ENCODE measurements around the gene RSAD1.
A peak's percentile ranks its signal among the peaks of the same experiment; 100 is the strongest.

RSAD1 gene

GRCh38 chr17:50507871-50508572 lies 29.4 kb downstream of the RSAD1 start, which contains the start of gene MYCBPAP:
Gene MYCBPAP, plus strand, starts transcription at chr17:50508439. Its CDS starts 236 bp downstream, at chr17:50508675.
- no peak for TF ChIP-seq CTCF (IDR thresholded peaks at IDR 0.05; ENCODE audit: extremely low read depth, missing control alignments)
- peak; percentile 91 for DNase-seq (ENCODE audit: low spot score)

DNA sequence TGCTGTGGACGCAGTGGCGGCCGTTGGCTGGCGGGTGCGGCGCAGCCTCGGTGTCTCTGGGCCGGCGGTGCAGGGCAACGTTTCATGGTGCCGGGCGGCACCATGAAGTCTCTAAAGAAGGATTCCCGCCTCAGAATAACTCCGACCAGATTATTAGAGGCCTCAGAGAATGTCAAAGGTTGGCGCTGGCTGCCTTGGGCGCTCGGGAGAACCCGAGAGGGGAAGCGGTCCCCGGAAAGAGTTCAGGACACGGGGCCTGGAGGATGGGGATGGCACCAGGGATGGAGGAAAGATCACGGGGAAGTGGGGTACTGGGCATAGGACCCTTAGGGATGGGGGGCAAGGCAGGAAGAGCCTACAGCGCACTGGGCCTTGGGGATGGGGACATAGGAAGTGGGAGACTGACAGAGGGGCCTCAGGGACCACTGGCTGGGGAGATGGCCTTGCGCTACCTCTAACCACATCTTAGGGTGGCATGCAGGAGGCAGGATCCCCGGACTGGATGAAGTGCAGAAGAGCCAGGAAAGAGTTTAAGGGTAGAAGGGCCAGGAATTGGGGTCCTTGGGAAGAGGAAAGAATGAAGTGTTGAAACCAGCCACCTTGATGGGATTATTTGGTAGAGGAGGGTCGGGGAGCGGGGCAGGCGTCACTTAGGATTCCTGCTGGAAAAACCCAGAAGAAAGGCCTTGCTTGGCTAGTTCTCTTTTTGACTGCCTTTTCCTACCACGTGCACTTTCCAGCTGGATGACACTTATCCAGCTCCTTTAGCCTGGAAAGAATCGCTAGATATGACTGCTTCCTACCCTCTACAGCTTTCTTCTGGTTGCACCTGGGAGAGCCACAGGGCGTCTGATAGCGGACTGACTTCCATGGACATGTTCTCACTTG lies 30.2 kb downstream of the RSAD1 start:
- DNase-seq (ENCODE audit: low spot score) = no peak
- TF ChIP-seq CTCF (IDR thresholded peaks at IDR 0.05; ENCODE audit: extremely low read depth, missing control alignments) = no peak

DNA sequence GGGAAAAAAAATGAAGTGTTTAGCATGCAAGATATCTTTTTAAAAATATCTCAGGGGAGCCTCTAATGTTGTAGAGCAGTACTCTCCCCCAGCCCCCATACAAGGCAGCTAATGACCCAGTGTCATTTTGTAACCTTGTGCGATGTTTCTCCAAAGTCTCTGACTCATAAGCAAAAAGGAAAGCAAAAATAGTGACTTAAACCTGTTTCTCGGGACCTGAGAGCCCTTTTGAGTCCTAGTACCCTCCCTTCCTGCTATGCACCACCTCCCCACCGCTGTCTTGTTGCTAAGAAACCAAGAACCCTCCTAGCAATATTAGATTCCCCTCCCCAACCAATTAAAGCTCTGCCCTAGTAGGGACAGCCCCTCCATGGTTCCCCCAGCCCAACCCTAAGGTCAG lies 32.4 kb downstream of the RSAD1 start:
- peak; percentile 90 for DNase-seq (ENCODE audit: low spot score)

DNA sequence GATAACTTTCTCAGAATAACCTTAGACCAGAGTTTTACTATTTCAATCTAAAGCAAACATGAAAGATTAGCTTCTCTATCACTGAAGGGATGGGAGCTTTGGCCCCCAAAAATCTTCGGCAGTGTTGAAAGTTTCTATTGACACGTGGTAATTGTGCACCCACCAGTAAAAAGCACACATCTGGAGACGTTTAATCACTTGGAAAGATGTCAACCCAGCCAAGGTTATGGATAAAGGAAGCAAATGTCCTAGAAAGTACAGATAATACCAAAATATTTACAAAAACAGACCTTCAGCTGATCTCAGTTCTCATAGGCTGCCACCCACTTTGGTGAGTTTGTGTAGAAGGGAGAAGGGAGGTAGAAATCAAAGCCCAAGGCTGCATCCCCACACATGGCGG lies 34.8 kb downstream of the RSAD1 start:
- TF ChIP-seq CTCF (IDR thresholded peaks at IDR 0.05; ENCODE audit: extremely low read depth, missing control alignments) = no peak
- no peak for DNase-seq (ENCODE audit: low spot score)

More for the DNA sequence above, 32.4 kb downstream of the RSAD1 start:
- TF ChIP-seq CTCF (IDR thresholded peaks at IDR 0.05; ENCODE audit: extremely low read depth, missing control alignments) = no peak

DNA sequence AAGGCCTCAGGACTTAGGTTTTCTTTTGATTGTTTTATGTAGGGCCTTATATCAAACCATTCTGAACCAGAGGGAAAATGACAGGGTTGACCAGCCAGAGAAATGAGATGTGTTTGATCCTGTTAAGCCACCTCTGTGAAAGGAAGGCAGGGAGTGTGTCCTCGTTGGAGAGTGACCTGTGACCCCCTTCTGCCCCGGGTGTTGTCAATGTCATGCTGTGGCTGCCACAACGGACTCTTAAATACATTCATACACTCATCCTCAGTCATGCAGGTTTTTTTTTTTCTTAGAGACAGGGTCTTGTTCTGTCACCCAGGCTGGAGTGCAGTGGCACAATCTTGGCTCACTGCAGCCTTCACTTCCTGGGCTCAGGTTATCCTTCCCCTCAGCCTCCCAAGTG lies 35.7 kb downstream of the RSAD1 start:
- no peak for TF ChIP-seq CTCF (IDR thresholded peaks at IDR 0.05; ENCODE audit: extremely low read depth, missing control alignments)
- no peak for DNase-seq (ENCODE audit: low spot score)

DNA sequence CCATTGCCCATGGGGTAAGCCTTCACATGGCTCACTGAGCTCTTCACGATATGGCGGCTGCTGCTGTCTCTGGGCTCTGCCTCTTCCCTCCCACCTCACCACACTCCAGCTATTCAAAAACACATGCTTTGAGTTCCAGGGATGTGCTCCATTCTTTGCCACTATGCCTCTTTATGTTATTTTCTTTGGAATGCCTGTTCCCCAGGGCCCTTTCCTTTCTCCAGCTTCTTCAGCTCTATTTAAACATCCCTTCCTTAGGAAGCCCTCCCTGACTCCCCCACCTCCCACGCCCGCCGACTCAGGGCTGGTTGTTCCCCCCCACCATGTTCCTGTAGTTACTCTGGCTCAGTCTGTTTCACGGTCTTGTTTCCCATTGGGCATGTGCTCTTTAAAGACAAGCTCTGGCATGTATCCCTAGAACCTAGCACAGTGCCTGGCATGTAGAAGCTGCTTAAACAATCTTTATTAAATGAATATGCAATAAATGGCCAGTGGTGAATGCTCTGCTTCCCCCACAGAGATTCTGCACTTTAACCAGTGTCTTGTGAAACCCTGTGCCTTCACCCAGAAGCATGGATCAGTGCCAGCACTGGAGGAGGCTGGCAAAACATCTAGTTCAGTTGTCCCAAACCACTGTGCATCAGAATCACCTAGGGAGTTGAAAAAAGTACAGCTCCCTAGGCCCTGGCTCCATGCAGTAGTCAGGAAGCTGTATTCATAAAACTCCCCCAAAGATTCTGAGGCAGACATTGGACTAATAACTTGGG lies 36.5 kb downstream of the RSAD1 start:
- TF ChIP-seq CTCF (IDR thresholded peaks at IDR 0.05; ENCODE audit: extremely low read depth, missing control alignments) = no peak
- DNase-seq (ENCODE audit: low spot score) = no peak

Data from GM20000 (cell line).